Dendritic cell treated with granulocyte-macrophage colony-stimulating factor and Interleukin-4, amounts not matched to agents 40 ng/mL and 50 ng/mL, for 4 days (primary cell): ENCODE results near the gene MAP3K21.

Source experiments
- H3K27ac Mint-ChIP-seq: one replicate; pipeline ENCODE4 v1.8.0; 2022; ENCODE audit warnings: mild to moderate bottlenecking, mixed read lengths
- H3K27me3 Mint-ChIP-seq: one replicate; pipeline ENCODE4 v1.8.0; 2022; ENCODE audit warnings: mild to moderate bottlenecking, mixed read lengths
- H3K36me3 Mint-ChIP-seq: one replicate; pipeline ENCODE4 v1.8.0; 2022; ENCODE audit warnings: low read depth, mixed read lengths
- H3K4me1 Mint-ChIP-seq: one replicate; pipeline ENCODE4 v1.8.0; 2022; ENCODE audit warnings: low read depth, mixed read lengths
- H3K4me3 Mint-ChIP-seq: one replicate; pipeline ENCODE4 v1.8.0; 2022; ENCODE audit warnings: mild to moderate bottlenecking, moderate library complexity, mixed read lengths
- H3K9me3 Mint-ChIP-seq: one replicate; pipeline ENCODE4 v1.8.0; 2022; ENCODE audit warnings: mixed read lengths
- intact Hi-C: fragments of 100-400 bp; cut with micrococcal nuclease; formaldehyde crosslinking; loops from one replicate; pipeline ENCODE4 v1.15.0; 2022

Gene MAP3K21

DNA sequence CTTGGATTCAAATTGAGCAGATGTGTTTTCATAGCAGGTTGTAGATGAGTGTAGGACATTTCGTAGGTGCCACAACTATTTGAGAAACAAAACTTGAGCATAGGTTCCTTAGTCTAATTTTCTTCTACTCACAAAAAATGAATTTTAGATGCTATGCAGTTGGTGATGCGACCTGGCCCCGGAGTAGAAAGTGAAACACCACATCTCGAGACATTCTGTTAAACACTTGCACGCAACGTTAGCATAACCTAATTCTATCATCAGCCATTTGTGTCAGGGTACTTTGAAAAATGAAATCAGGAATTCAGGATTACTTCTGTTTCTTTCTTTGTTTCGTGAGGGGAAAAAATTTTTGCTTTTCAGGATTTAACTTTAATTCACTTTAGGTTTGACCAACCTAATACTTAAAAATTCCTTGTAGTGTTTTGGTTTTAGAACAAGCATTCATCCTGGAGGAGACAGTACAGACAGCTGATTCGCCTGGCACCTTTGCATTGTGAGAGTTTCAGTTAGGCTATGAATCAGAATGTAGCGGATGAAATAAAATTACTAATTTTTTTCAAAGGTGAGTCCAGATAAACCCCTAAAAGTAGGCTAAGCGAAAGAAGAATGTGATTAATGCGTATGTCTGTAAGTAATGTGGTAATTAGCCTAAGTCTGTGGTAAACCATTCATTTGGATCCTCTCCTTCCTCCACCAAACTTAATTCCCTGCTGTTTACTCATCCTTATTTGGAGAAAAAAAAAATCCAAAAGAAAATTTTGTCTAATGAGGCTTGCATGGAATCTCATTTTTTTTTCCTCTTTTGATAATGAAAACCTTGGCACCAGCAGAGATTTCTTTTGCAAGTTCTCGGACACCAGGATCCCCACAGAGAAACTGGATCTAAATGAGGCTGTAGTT, 44.9 kb downstream of the MAP3K21 start:
- Mint-ChIP-seq H3K4me3 (no peak overlapping the region), H3K4me1 (no peaks in the 10 kb centered on the region), H3K27ac (no peak overlapping the region), H3K27me3 (no peaks in the 10 kb centered on the region), H3K36me3 (peaks cover 59% of the 10 kb centered on the region), H3K9me3 (no peaks in the 10 kb centered on the region)
- intact Hi-C loops, result no loop called here

DNA sequence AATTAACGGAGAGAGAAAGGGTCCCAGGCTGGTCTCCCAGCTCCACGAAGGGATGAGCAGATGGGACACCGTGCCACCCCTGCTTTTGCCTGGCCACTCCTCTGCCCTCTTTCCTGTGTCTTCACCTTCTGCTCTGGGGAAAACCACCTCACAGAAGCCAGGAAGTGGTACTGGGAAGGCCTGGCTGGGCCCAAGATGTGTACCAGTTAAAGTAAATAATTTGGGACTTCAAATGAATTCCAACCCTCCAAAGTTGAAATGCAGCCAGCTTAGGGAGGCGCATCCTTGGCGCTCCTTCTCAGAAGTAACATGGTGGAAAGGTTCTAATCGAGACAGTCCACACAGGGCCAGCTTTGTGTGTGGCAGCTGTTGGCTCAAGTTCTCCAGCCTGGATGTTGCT, 45.7 kb downstream of the MAP3K21 start:
- Mint-ChIP-seq H3K4me1 (no peaks in the 10 kb centered on the region), H3K27ac (no peak overlapping the region), H3K9me3 (no peaks in the 10 kb centered on the region), H3K27me3 (no peaks in the 10 kb centered on the region), H3K36me3 (peaks cover 66% of the 10 kb centered on the region), H3K4me3 (no peak overlapping the region)
- intact Hi-C loops, result no loop called here

DNA sequence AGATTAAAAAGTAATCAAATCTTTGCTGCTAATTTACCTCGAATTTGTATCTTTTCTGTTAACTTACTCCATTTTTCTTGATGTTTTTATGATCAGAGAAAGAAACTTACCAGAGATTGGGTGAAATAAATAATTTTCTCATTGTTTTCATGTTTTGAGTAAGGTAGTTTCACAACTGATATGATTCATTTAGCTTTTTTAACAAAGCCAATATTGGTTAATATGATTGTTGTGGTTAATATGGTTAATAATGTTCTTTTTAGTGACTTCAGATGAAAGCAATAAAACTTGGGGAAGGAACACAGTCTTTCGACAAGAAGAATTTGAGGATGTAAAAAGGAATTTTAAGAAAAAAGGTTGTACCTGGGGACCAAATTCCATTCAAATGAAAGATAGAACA, 48.1 kb downstream of the MAP3K21 start:
- intact Hi-C loops, result no loop called here
- no peaks in the 10 kb centered on the region for H3K27me3 Mint-ChIP-seq
- H3K36me3 Mint-ChIP-seq, result peaks cover 76% of the 10 kb centered on the region
- H3K4me1 Mint-ChIP-seq, result peaks cover 14% of the 10 kb centered on the region
- no peaks in the 10 kb centered on the region for H3K9me3 Mint-ChIP-seq
- no peak overlapping the region for H3K27ac Mint-ChIP-seq
- H3K4me3 Mint-ChIP-seq, result no peak overlapping the region

DNA sequence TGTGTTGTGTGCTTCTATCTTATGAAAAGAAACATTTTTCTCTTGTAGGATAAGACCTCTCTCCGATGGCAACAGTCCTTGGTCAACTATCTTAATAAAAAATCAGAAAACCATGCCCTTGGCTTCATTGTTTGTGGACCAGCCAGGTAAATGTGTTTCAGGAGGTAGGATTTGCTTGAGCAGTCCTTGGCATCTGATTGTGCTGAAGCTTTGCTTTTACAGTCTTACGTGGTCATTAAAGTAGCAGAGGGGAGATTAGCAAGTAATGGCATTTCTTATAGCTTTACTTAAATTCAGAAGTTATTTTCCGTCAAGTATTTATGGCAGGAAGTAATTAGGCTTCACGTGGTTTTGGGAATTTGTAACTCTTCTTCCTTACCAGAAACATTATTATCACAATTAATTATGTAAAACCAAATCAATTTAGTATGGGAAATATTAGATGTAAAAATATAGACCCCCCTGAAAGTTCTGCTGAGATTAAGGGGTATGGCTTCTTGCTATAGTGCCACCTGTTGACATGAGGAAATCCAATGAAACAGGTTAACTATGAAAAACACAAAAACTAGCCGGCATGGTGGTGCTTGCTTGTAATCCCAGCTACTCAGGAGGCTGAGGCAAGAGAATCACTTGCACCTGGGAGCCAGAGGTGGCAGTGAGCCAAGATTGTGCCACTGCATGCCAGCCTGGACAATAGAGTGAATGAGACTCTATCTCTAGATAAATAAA, 49.0 kb downstream of the MAP3K21 start:
- Mint-ChIP-seq H3K9me3 (no peaks in the 10 kb centered on the region), H3K27ac (no peak overlapping the region), H3K4me1 (peaks cover 18% of the 10 kb centered on the region), H3K36me3 (peaks cover 73% of the 10 kb centered on the region), H3K27me3 (no peaks in the 10 kb centered on the region), H3K4me3 (no peak overlapping the region)
- intact Hi-C loops, result no loop called here

DNA sequence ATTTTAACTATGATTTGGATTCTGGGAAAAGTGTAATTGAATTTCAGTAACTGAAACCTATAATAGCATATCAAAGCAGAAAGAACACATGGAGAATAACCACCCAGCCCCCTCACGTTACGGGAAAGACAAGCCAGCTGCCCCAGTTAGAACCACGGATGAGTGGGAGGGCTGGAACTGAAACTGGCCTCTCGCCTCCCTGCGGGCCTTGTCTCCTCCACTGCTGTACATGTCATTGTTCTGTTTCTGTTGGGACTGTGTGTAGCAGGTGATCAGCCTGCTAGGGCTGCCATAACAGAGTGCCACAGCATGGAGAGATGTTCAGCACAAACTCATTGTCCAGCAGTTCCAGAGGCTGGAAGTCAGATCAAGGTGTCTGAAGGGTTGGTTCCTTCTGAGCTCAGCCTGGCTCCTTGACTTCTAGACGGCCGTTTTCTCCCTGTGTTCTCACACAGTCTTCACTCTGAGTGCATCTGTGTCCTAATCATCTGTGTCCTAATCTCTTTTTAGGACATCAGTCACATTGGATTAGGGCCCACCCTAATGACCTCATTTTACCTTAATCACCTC, 52.4 kb downstream of the MAP3K21 start:
- intact Hi-C loops, result no loop called here
- no peak overlapping the region for H3K4me3 Mint-ChIP-seq
- no peak overlapping the region for H3K27ac Mint-ChIP-seq
- no peaks in the 10 kb centered on the region for H3K27me3 Mint-ChIP-seq
- H3K4me1 Mint-ChIP-seq, result peaks cover 18% of the 10 kb centered on the region
- peaks cover 61% of the 10 kb centered on the region for H3K36me3 Mint-ChIP-seq
- H3K9me3 Mint-ChIP-seq, result peaks cover 15% of the 10 kb centered on the region

DNA sequence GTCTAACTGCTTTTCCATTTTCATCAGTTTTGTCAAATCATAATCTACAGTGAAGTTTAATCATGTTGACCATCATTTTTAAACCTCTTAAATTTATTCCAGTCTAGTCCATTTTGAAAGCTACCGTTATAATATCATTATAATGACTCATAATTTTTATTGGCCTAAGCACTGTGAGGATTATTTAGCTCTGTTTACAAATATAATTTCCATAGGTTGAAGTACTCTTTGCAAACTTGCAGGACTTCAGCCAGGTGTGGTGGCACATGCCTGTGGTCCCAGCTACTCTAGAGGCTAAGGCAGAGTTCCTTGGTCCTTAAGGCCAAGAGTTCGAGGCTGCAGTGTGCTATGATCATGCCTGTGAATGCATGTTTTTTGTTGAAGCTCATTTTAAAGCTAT, 54.3 kb downstream of the MAP3K21 start:
- H3K4me1 Mint-ChIP-seq, result peaks cover 18% of the 10 kb centered on the region
- H3K36me3 Mint-ChIP-seq, result peaks cover 49% of the 10 kb centered on the region
- no peak overlapping the region for H3K4me3 Mint-ChIP-seq
- H3K27ac Mint-ChIP-seq, result no peak overlapping the region
- H3K27me3 Mint-ChIP-seq, result no peaks in the 10 kb centered on the region
- intact Hi-C loops, result no loop called here
- peaks cover 15% of the 10 kb centered on the region for H3K9me3 Mint-ChIP-seq

DNA sequence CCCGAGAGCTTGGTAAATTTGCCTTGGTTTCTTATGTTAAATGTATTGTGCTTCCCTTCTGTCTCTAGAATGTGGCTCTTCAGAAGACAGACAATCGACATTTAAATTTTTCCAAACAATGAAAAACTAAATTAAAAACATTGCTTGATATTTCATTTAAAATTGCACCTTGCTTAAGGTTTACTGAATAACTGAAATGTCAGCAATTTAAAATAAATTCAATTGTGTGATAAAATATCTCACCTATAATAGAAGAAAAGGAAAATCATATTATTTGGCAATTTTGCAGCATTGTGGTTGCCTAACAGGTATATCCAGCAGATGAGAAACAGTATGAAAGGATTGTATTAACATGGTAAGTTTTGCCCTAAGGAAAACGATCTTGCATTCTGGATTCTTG, 56.5 kb downstream of the MAP3K21 start:
- Mint-ChIP-seq H3K9me3 (peaks cover 15% of the 10 kb centered on the region), H3K27ac (no peak overlapping the region), H3K4me1 (peaks cover 23% of the 10 kb centered on the region), H3K27me3 (no peaks in the 10 kb centered on the region), H3K4me3 (no peak overlapping the region), H3K36me3 (peaks cover 35% of the 10 kb centered on the region)
- intact Hi-C loops, result no loop called here

DNA sequence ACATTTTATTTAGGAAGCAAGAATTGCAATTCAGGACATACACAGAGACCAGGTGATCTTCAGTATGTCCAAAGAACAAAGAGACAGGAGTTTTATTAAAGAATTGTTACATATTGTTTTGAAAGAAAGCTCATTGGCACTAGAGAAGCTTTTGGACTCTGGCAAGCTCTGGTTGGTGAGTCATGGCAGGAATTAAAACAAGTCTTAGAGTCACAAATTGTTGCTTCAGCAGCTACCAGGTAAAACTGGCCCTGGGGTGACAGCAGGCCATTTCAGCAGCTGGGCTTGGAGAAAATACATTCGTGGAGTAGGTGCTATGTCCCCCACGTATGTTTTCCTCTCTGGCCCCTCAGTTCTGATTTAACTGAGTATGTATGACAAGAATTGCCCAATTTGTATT, 58.8 kb downstream of the MAP3K21 start:
- intact Hi-C loops, result no loop called here
- peaks cover 17% of the 10 kb centered on the region for H3K36me3 Mint-ChIP-seq

DNA sequence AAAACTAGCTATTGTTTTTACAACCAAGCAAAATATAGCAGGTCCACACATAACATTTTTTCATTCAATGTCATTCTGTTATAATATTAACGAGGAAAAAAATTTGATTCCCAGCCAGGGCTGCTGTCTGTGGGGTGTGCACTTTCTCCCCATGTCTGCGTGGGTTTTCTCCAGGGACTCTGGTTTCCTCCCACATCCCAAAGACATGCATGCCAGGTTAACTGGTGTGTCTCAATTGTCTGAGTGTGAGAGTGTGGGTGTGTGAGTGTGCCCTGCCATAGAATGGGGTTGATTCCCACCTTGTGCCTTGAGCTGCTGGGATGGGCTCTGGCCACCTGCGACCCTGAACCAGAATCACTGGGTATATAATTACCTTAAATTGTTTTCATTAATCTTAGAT, 60.1 kb downstream of the MAP3K21 start:
- Mint-ChIP-seq H3K36me3 (peaks cover 9% of the 10 kb centered on the region), H3K4me3 (no peak overlapping the region), H3K9me3 (peaks cover 8% of the 10 kb centered on the region), H3K27me3 (peaks cover 6% of the 10 kb centered on the region), H3K4me1 (peaks cover 16% of the 10 kb centered on the region), H3K27ac (no peak overlapping the region)
- intact Hi-C loops, result no loop called here

More for the DNA sequence above, 58.8 kb downstream of the MAP3K21 start:
- Mint-ChIP-seq H3K9me3 (peaks cover 15% of the 10 kb centered on the region), H3K4me3 (no peak overlapping the region), H3K27me3 (peaks cover 3% of the 10 kb centered on the region), H3K27ac (no peak overlapping the region), H3K4me1 (peaks cover 15% of the 10 kb centered on the region)

DNA sequence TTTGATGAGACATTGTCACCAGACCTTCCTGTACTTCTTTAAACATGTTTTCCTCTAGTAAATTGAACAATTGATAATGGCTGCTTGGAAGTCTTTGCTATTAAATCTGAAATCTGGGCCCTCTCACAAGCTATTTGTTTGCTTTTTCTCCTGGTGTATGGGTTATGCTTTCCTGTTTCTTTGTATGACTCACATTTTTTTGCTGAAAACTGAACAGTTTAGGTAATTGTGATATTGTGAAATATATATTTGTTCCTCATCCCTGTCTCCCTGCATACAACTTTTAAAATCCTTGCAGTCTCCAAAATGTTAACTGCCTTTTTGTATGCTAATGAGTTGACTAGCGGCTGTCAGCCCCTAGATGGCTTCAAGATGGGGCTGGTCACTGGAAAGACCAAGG, 61.6 kb downstream of the MAP3K21 start:
- H3K9me3 Mint-ChIP-seq, result no peaks in the 10 kb centered on the region
- H3K4me1 Mint-ChIP-seq, result peaks cover 26% of the 10 kb centered on the region
- peaks cover 11% of the 10 kb centered on the region for H3K27me3 Mint-ChIP-seq
- intact Hi-C loops, result no loop called here
- H3K4me3 Mint-ChIP-seq, result no peak overlapping the region
- no peak overlapping the region for H3K27ac Mint-ChIP-seq
- H3K36me3 Mint-ChIP-seq, result no peaks in the 10 kb centered on the region

DNA sequence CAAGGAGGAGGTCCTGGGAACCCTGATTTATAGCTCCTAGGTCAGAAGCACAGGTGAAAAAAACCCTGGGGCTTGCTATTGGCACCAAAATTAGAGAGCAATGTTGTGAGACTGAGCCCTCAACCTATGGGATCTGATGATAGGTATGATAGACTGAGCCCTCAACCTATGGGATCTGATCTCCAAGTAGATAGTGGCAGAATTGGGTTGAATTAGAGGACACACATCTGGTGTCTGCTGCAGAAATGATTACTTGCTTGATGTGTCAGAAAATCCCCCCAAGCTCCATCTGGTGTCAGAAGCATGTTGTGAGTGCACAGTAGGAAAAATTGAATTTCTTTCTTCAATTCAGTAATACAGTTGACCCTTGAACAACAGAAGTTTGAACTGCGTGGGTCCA, 62.4 kb downstream of the MAP3K21 start:
- H3K27ac Mint-ChIP-seq, result no peak overlapping the region
- intact Hi-C loops, result loop anchor here (10.0 kb wide), 1 partner anchor 85 kb away; no protein-coding TSS in a partner anchor

DNA sequence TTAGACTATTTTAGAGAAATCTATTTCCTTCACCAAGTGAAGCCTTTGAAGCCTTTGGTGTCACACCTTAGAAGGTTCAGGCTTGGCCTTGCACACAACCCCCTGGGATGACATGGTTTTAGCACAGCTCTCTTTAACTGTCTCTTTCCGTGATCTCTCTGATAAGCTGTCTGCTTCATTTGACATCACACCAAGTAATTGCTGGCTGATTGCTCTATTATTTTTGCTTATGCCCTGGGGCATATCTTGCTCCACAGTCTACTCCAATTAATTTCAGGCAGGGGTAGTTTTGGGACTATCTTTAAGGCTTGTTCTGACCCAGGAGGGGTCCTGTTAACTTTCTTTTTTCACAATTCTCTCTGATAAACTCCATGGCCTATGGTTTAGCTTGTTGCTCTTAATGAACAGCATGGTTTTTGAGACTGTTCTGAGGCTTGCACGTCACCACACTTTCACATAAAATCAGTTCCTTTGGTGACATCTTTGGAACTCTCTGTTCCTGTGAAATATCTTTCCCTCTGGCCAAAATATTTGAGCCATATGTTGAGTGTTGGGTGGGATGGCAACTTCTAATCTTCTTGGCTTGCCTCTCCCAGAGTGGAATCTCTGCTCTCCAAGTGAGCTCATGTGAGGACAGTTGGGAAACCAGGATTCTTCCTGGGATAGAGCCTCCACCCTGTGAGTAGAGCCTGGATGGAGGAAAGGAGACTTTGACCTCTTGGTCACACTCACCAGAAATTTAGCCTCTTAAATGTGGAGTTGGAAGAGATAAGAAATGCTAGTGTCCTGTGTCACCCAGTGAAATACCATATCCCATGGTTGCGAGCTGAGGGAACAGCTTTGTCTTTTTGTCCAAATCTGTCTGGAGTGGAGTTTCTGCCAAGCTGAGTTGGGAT, 63.6 kb downstream of the MAP3K21 start:
- Mint-ChIP-seq H3K27ac (no peak overlapping the region), H3K4me1 (peaks cover 26% of the 10 kb centered on the region), H3K36me3 (no peaks in the 10 kb centered on the region), H3K4me3 (no peak overlapping the region), H3K9me3 (no peaks in the 10 kb centered on the region), H3K27me3 (peaks cover 12% of the 10 kb centered on the region)
- intact Hi-C loops, result loop anchor here (10.0 kb wide), 1 partner anchor 86 kb away; no protein-coding TSS in a partner anchor

More for the DNA sequence above, 62.4 kb downstream of the MAP3K21 start:
- Mint-ChIP-seq H3K27me3 (peaks cover 12% of the 10 kb centered on the region), H3K4me1 (peaks cover 26% of the 10 kb centered on the region), H3K9me3 (no peaks in the 10 kb centered on the region), H3K4me3 (no peak overlapping the region), H3K36me3 (no peaks in the 10 kb centered on the region)

DNA sequence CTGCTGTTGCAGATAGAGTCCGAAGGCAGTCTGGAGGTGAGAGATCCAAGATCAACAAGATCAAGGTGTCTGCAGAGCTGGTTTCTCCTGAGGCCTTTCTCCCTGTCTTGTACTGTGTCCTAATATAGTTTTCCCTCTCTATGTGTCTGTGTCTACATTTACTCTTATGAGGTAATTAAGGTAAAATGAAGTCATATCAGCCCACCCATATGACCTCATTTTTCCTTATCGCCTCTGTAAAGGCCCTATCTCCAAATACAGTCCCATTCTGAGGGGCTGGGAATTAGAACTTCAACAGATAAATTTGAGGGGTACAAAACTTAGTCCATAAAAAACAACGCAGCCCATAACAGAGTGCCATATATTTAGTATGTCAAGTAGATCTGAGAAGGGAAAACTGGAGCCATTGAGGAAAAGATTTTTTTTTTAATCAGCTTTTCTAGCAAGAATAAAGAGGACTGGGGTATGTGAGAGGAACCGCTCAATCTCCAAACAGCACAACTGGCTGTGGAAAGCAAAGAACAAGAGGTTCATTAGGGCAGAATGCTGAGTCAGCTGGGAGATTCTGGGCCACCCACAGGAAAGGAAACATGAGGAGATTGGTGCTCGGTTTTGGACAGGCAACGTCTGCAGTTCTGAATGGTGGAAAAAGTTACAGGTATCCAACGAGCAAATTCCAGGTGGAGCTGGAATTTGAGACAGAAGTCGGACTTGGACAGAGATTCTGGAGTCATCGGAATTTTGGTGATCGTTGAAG, 65.7 kb downstream of the MAP3K21 start:
- no peaks in the 10 kb centered on the region for H3K9me3 Mint-ChIP-seq
- intact Hi-C loops, result loop anchor here (10.0 kb wide), 1 partner anchor 88 kb away; no protein-coding TSS in a partner anchor
- H3K27me3 Mint-ChIP-seq, result peaks cover 16% of the 10 kb centered on the region
- no peak overlapping the region for H3K27ac Mint-ChIP-seq
- peaks cover 26% of the 10 kb centered on the region for H3K4me1 Mint-ChIP-seq
- H3K4me3 Mint-ChIP-seq, result no peak overlapping the region
- H3K36me3 Mint-ChIP-seq, result no peaks in the 10 kb centered on the region
